Peyer's patch (tissue), 4 donors: ENCODE measurements around the gene COPZ2. TPM values are rescaled to one million over a fixed set of nuclear protein-coding genes. Genes with fewer than 3 reads are reported as not detected.
"Not testable (repeated sequence)": the region's sequence is repeated elsewhere in the genome, so short reads cannot be mapped to it uniquely, and the experiment has no call there.

Experiments used
- DNase-seq, 3 donors: peaks; one replicate each; pipeline ENCODE4 v3.0.0-alpha.2; 2017 to 2019
- H3K27ac ChIP-seq, 4 donors: fragments of 200-600 bp; sonication (generic); one replicate each; pipeline ENCODE4 v1.5.1; 2016 to 2019
- H3K27me3 ChIP-seq, 2 donors: fragments of 200-600 bp; sonication (generic); one replicate each; pipeline ENCODE4 v1.5.1; 2019
- H3K36me3 ChIP-seq, 3 donors: fragments of 200-600 bp; sonication (generic); one replicate each; pipeline ENCODE4 v1.5.1; 2016 to 2019
- H3K4me1 ChIP-seq, 4 donors: fragments of 200-600 bp; sonication (generic); one replicate each; pipeline ENCODE4 v1.5.1; 2016 to 2019
- H3K4me3 ChIP-seq, 4 donors: fragments of 200-600 bp; sonication (generic); 1 replicate in 3 of 4; 2 replicates in 1 of 4; pipeline ENCODE4 v1.5.1; 2016 to 2019; ENCODE audit warnings: mild to moderate bottlenecking in 1 of 4
- H3K9me3 ChIP-seq, 4 donors: fragments of 200-600 bp; sonication (generic); one replicate each; pipeline ENCODE4 v1.5.1; 2016 to 2019; ENCODE audit warnings: mild to moderate bottlenecking in 1 of 4
- CTCF ChIP-seq, 6 experiments: fragments of 450-650 bp in 4 of 6; fragments of 200-600 bp in 2 of 6; sonication (generic) in 1 of 6; IDR thresholded peaks; one replicate each; pipeline ENCODE4 v1.5.1; 2017 to 2019; ENCODE audit warnings: antibody characterized with exemption in 6 of 6, mild to moderate bottlenecking in 3 of 6, moderate library complexity in 1 of 6
- POLR2A ChIP-seq, 2 donors: fragments of 450-650 bp; IDR thresholded peaks; one replicate each; pipeline ENCODE4 v1.5.1; 2017; ENCODE audit warnings: antibody characterized with exemption in 2 of 2, mild to moderate bottlenecking in 2 of 2, moderate library complexity in 2 of 2
- total RNA-seq, 4 donors: library from RNA; depleted of rRNA; stranded (reverse); fragments of >200 nt; gene quantifications; one replicate each; pipeline ENCODE4 v1.1.0, GENCODE V29; 2016

The COPZ2 gene
- total RNA-seq, 4 donors from 2014 or later, result 2.2 to 27.2 (median 7.0) TPM

DNA sequence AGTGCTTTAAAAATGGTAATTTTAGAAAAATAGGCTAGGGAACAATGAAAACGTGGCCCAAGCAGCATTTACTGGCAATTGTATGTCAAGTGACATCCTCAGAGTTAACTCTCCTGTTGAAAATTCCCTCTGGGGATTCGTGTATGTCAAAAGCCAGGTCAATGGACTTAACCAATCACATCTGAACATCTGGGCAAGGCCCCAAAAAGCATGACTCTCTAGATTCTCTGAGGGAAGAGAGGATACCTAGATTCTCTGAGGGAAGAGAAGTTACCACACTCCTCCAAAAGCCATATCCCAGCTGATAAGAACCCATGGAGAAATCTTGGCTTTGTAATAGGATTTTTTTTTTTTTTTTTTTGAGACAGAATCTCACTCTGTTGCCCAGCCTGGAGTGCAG is 34.1 kb upstream of the COPZ2 start:
- no peak overlapping the region for H3K27ac ChIP-seq
- peaks cover 0 to 70% (median 0%) of the 10 kb centered on the region in 3 donors for H3K36me3 ChIP-seq
- no peak for DNase-seq
- H3K27me3 ChIP-seq, result no peaks in the 10 kb centered on the region
- H3K4me3 ChIP-seq, result no peak overlapping the region
- TF ChIP-seq POLR2A (IDR thresholded peaks at IDR 0.05) (no peak), CTCF (IDR thresholded peaks at IDR 0.05) (no peak)
- no peaks in the 10 kb centered on the region for H3K9me3 ChIP-seq
- H3K4me1 ChIP-seq, result no peaks in the 10 kb centered on the region

DNA sequence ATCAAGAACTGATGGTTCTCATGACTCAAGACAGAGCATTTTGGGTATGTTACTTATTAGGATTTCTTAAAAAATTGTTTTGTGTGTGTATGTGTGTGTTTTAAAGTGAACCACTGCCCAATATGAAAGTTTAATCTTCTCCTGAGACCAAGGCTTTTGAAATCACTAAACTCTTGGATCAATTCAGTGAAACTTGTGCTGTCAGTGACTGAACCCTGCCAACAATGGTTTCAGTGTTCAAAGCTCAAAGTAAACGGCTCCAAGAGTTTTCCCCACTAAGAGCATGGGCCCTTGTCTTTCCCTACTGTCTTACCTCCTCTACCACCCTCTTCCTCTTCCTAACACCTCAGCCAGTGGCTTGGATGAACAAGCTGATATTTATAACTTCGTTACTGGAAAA is 32.6 kb upstream of the COPZ2 start:
- H3K27me3 ChIP-seq, result no peaks in the 10 kb centered on the region
- TF ChIP-seq POLR2A (IDR thresholded peaks at IDR 0.05) (no peak), CTCF (IDR thresholded peaks at IDR 0.05) (no peak)
- H3K4me1 ChIP-seq, result no peaks in the 10 kb centered on the region
- H3K36me3 ChIP-seq, result peaks cover 0 to 70% (median 0%) of the 10 kb centered on the region in 3 donors
- no peak for DNase-seq
- H3K9me3 ChIP-seq, result no peaks in the 10 kb centered on the region
- H3K27ac ChIP-seq, result no peak overlapping the region
- H3K4me3 ChIP-seq, result no peak overlapping the region

DNA sequence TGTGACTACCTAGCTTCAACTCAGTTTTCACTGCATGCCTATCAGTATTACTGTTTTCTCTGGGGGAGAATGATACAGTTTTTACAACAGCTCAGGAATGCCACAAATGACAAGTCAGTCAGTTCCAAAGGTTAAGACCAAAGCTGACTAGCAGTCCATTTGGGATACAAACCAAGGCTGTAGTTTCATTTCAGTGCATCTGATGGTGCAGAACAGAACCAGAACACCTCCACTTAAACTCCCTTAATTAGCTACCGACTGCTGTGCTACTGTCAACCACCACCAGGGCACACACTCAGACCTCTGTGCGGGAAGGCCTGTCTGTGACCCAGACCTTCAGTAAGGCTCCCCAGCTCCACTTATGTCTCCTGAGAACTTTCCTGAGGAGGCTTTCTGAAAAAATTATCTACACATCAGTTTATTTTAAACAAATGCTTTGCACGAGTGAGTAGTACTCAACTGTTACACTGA is 30.9 kb upstream of the COPZ2 start:
- Histone ChIP-seq H3K36me3 (peaks cover 0 to 72% (median 0%) of the 10 kb centered on the region in 3 donors), H3K27ac (no peak overlapping the region), H3K4me3 (no peak overlapping the region), H3K27me3 (no peaks in the 10 kb centered on the region), H3K9me3 (no peaks in the 10 kb centered on the region), H3K4me1 (no peaks in the 10 kb centered on the region)
- TF ChIP-seq POLR2A (IDR thresholded peaks at IDR 0.05) (no peak), CTCF (IDR thresholded peaks at IDR 0.05) (peak in 3 of 6 experiments; percentile 11 to 41 (median 40))
- DNase-seq, result peak in 1 of 3 donors; percentile 44

- peaks cover 0 to 73% (median 0%) of the 10 kb centered on the region in 3 donors for H3K36me3 ChIP-seq
- H3K27me3 ChIP-seq, H3K9me3 ChIP-seq, H3K4me1 ChIP-seq, H3K27ac ChIP-seq, H3K4me3 ChIP-seq, DNase-seq: not testable (repeated sequence)
Measured at GRCh38 chr17:48067808-48068207, 30.2 kb upstream of the COPZ2 start.

- TF ChIP-seq CTCF (IDR thresholded peaks at IDR 0.05), result no peak
- no peak for TF ChIP-seq POLR2A (IDR thresholded peaks at IDR 0.05)
- no peaks in the 10 kb centered on the region for H3K9me3 ChIP-seq
- peaks cover 0 to 73% (median 0%) of the 10 kb centered on the region in 3 donors for H3K36me3 ChIP-seq
- no peaks in the 10 kb centered on the region for H3K27me3 ChIP-seq
- H3K4me1 ChIP-seq, result no peaks in the 10 kb centered on the region
- no peak overlapping the region for H3K4me3 ChIP-seq
- no peak for DNase-seq
- no peak overlapping the region for H3K27ac ChIP-seq
Measured at GRCh38 chr17:48067245-48067644, 29.6 kb upstream of the COPZ2 start.

GRCh38 chr17:48066656-48067055 is 29.1 kb upstream of the COPZ2 start:
- H3K9me3 ChIP-seq, result no peaks in the 10 kb centered on the region
- TF ChIP-seq CTCF (IDR thresholded peaks at IDR 0.05) (no peak), POLR2A (IDR thresholded peaks at IDR 0.05) (no peak)
- no peak for DNase-seq
- H3K36me3 ChIP-seq, result peaks cover 0 to 77% (median 0%) of the 10 kb centered on the region in 3 donors
- H3K27ac ChIP-seq, result no peak overlapping the region
- no peaks in the 10 kb centered on the region for H3K4me1 ChIP-seq
- H3K27me3 ChIP-seq, result no peaks in the 10 kb centered on the region
- no peak overlapping the region for H3K4me3 ChIP-seq
